ENCODE measurements around the gene PKLR.

GRCh38 chr1:155255243-155256007 is 45.8 kb downstream of the PKLR start, which contains the start of gene ENTREP3:
- TF ChIP-seq, protein P1, sequence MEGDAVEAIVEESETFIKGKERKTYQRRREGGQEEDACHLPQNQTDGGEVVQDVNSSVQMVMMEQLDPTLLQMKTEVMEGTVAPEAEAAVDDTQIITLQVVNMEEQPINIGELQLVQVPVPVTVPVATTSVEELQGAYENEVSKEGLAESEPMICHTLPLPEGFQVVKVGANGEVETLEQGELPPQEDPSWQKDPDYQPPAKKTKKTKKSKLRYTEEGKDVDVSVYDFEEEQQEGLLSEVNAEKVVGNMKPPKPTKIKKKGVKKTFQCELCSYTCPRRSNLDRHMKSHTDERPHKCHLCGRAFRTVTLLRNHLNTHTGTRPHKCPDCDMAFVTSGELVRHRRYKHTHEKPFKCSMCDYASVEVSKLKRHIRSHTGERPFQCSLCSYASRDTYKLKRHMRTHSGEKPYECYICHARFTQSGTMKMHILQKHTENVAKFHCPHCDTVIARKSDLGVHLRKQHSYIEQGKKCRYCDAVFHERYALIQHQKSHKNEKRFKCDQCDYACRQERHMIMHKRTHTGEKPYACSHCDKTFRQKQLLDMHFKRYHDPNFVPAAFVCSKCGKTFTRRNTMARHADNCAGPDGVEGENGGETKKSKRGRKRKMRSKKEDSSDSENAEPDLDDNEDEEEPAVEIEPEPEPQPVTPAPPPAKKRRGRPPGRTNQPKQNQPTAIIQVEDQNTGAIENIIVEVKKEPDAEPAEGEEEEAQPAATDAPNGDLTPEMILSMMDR (conservative IDR thresholded peaks at IDR 0.05; ENCODE audit: low read depth, low read length), result no peak
- TF ChIP-seq, protein P2, sequence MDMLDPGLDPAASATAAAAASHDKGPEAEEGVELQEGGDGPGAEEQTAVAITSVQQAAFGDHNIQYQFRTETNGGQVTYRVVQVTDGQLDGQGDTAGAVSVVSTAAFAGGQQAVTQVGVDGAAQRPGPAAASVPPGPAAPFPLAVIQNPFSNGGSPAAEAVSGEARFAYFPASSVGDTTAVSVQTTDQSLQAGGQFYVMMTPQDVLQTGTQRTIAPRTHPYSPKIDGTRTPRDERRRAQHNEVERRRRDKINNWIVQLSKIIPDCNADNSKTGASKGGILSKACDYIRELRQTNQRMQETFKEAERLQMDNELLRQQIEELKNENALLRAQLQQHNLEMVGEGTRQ (IDR thresholded peaks at IDR 0.05; ENCODE audit: low read depth, low read length), result no peak
- TF ChIP-seq POLR2A (IDR thresholded peaks at IDR 0.05; ENCODE audit: low read depth, low read length) (0 out of 2 replicates have a peak, but pooled peaks have one; percentile 33), SMC3 (IDR thresholded peaks at IDR 0.05; ENCODE audit: low read depth, low read length) (no peak), BHLHE40 (IDR thresholded peaks at IDR 0.05; ENCODE audit: low read depth, low read length) (no peak), RAD21 (IDR thresholded peaks at IDR 0.05; ENCODE audit: low read length) (no peak)
